Effector CD8-positive, alpha-beta T cell (primary cell): Measurements from ENCODE around the gene CDH18.

ENCODE experiments used
- DNase-seq: peaks from one replicate; lab custom pipeline; 2025; lab: John Stamatoyannopoulos, UW

The CDH18 gene

GRCh38 chr5:19928562-19929421, 59.2 kb downstream of the CDH18 start:
- DNase-seq: no peak

DNA sequence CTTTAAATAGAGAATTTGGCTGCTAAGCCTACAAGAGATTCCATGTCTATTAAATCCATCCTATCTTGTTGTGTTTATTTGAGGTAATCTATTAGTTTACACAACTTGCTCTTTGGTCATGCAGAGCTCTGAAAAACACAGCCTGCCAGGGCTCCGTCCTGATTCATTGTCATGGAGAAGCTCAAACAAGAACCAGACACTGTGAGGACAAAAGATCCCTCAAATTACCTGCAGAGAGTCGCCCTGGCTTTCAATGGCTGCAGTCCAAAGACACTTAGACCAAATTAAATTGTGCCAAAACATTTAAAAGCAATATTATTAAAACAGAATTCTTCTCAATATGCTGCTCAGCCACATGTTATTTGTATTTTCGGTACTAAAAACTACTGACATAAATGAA, 60.1 kb downstream of the CDH18 start:
- DNase-seq: no peak

DNA sequence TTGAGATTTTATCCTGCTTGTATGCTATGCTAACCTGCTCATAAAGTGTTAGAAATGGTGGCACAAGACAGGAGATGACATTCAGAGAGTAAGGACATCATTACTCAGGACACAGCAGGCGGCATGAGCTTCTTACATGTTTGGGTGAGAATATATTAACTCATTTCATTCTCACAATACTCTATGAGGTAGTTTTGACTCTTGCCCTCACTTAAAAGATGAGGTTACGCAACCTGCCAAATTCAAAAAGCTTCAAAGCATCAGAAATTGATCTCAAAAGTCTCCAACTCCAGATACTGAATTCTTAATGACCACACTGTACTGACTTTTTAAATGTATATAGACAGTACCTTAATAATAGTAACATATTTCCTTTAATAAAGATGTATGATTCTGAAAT, 60.8 kb downstream of the CDH18 start:
- no peak for DNase-seq

DNA sequence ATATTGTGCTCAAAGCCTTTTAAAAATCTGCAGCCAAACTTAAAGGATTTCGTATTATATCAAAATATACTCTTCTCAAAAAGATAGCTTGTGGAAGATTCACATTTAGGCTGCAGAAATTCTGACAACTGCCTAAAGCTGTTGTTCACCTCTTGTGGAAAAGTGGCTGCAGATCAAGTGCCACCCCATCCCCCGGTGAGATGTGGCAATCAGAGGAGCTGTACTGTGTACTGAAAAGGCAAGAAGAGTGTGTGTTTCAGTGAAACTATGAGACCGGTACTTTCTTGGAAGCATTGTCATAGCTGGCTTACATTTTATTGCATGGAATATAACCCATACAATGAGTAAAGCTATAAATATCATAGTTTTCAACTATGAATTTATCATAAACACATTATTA, 64.3 kb downstream of the CDH18 start:
- DNase-seq: no peak

- DNase-seq: no peak
Observed at GRCh38 chr5:19920761-19921160, 67.2 kb downstream of the CDH18 start.

- no peak for DNase-seq
Observed at GRCh38 chr5:19918780-19919179, 69.2 kb downstream of the CDH18 start.

DNA sequence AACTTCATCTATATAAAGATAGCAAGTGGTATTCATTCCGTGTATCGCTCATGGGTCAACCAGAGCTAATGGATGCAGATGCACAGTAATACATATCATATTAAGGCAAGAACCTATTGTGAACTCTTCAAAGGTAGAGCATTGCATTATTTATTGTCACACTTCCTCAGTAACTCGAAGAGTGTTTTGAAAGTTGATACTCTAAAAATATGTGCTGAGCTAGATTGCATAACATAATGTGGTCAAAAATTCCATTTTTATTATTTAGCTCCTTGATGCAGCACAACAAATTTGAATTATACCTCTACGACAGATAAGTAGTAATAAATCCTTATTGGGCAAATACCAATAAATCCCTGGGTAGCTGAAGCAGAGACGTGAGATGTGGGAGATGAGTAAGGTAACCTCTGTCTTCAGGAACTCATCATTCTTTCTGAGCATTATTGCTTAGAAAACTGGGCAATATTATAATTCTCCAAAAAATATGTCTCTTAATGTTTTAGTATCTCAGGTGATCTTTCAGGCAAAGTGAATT, 70.3 kb downstream of the CDH18 start:
- DNase-seq: no peak

DNA sequence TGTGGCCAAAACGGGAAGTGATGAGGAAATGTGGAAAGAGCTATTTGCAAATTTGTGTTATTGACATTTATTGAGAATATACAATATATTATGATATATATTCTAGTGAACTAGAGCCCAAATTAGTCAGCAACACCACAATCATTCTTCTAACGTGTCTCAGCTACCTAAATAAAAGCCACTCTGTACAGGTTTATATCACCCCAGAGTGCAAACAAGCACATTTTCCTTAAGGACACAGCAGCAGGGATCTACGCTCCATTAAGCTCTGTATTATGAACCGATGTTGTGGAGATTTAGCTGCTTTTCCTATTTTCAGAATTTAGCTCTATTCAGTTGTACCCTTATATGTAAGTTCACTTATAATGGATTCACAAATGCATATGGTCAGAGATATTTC, 77.9 kb downstream of the CDH18 start:
- no peak for DNase-seq

- no peak for DNase-seq
Observed at GRCh38 chr5:19904766-19905165, 83.2 kb downstream of the CDH18 start.

GRCh38 chr5:19903611-19904010, 84.4 kb downstream of the CDH18 start:
- DNase-seq: no peak

GRCh38 chr5:19902316-19902934, 85.6 kb downstream of the CDH18 start:
- no peak for DNase-seq

- no peak for DNase-seq
Observed at GRCh38 chr5:19900269-19900668, 87.7 kb downstream of the CDH18 start.

DNA sequence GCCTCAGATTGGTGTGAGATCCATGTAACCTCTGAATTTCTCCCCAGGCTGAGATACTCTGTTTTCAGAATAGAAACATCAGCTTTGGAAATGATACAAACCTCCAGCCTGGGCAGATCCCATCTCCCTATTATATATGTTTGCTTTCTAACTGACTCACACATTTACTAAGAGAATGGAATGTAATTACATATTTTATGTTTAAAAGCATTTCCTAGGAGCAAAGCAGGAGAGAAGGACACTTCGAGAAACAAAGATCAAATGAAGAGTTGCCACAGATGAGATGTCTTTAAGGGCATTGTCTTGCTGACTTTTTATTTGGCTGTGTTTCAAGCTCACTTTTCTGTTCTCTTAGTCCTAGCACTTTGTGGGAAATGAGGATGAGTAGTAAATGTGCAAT, 96.3 kb downstream of the CDH18 start:
- DNase-seq: no peak

GRCh38 chr5:19886123-19886917, 101.7 kb downstream of the CDH18 start:
- DNase-seq: no peak

GRCh38 chr5:19885040-19885824, 102.8 kb downstream of the CDH18 start:
- no peak for DNase-seq

- DNase-seq: no peak
Observed at GRCh38 chr5:19880859-19881436, 107.1 kb downstream of the CDH18 start.

- DNase-seq: no peak
Observed at GRCh38 chr5:19880458-19880857, 107.5 kb downstream of the CDH18 start.

GRCh38 chr5:19874811-19875210, 113.2 kb downstream of the CDH18 start:
- DNase-seq: no peak

- no peak for DNase-seq
Observed at GRCh38 chr5:19866090-19866450, 121.9 kb downstream of the CDH18 start.

DNA sequence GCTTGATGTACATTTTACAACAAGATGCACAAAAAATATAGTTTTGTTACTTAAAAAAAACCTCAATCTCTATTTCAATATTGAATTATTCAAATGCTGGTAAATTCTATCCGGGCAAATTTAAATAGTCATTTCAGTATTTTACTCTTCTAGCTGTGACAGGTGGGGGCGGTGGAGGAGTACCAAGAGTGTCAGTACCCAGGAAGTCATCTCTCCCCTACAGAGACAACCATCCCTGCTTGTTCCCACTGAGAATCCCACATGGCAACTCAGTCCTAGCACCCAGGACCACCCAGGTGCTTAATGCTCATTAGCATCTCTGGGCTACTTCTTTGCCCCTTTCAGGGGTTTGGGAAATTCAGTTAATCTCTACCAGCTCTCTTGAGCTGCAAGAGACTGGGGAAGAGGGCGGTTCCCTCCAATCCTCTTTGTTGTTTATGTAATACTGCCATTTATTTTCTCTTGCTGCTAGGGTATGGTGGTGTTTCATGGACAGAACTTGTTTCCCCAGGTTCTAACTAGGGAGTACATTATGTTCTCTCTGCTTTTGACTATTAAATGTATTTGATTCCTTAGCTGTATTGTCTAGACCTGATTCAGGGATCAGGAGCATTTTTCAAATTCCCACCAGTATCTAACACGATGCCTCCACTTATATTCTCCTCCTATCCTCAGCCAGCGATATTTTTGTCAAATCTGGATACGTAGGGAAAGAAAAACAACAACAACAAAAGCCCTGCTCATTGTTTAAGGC, 122.5 kb downstream of the CDH18 start:
- no peak for DNase-seq

DNA sequence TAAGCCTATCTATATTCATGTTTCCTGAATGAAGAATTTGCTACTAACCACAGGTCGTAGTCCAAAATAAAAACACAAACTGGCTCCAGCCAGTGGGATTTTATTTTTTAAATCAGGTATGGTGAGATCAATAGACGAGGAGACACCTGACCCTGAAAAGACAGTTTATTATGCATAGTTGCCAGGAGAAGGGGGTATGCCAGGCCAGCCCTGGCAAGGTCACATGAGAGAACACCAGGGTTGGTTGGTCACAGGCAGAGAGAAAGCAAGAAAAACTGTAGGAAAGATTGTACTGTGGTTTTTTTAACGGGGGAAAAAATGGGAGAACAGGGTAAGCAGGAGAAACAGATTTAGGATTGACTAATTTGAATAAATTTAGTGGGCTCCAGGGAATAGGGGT, 125.3 kb downstream of the CDH18 start:
- no peak for DNase-seq
